Gastrocnemius medialis (tissue), 4 donors: ENCODE data around the gene NME4. TPM values are rescaled to one million over a fixed set of nuclear protein-coding genes. Genes with fewer than 3 reads are reported as not detected.

ENCODE experiments used
- ATAC-seq, 2 donors: fragments of 150-250 bp; one replicate each; pipeline ENCODE4 v1.9.1; 2016
- DNase-seq, 2 donors: peaks; one replicate each; pipeline ENCODE4 v3.0.0-alpha.2; 2019
- H3K27ac ChIP-seq, 4 donors: fragments of 200-600 bp; sonication (generic); 1 replicate in 1 of 4; 2 replicates in 3 of 4; pipeline ENCODE4 v1.5.1; 2016 to 2018; ENCODE audit warnings: mild to moderate bottlenecking in 2 of 4, moderate library complexity in 1 of 4
- H3K27me3 ChIP-seq, 3 donors: fragments of 200-600 bp; sonication (generic) in 2 of 3; 1 replicate in 1 of 3; 2 replicates in 2 of 3; pipeline versions ENCODE4 v1.5.1 to v1.6.0; 2016 to 2019; ENCODE audit warnings: mild to moderate bottlenecking in 1 of 3, moderate library complexity in 1 of 3
- H3K36me3 ChIP-seq, 2 donors: fragments of 200-600 bp; sonication (generic) in 1 of 2; one replicate each; pipeline ENCODE4 v1.5.1; 2017 to 2018
- H3K4me1 ChIP-seq, 2 donors: fragments of 200-600 bp; sonication (generic) in 1 of 2; one replicate each; pipeline ENCODE4 v1.5.1; 2016 to 2017; ENCODE audit warnings: mild to moderate bottlenecking in 2 of 2
- H3K4me3 ChIP-seq, 4 donors: fragments of 200-600 bp; sonication (generic) in 3 of 4; 1 replicate in 1 of 4; 2 replicates in 3 of 4; pipeline ENCODE4 v1.5.1; 2016 to 2019; ENCODE audit warnings: mild to moderate bottlenecking in 2 of 4
- H3K9me3 ChIP-seq, 3 donors: fragments of 200-600 bp; sonication (generic) in 2 of 3; 1 replicate in 1 of 3; 2 replicates in 2 of 3; pipeline ENCODE4 v1.5.1; 2016 to 2019
- CTCF ChIP-seq, 5 experiments: fragments of 450-650 bp in 3 of 5; fragments of 200-600 bp in 2 of 5; sonication (generic) in 2 of 5; IDR thresholded peaks in 4 of 5; conservative IDR thresholded peaks in 1 of 5; 1 replicate in 4 of 5; 2 replicates in 1 of 5; pipeline ENCODE4 v1.5.1; 2016 to 2019; ENCODE audit warnings: antibody characterized with exemption in 5 of 5, mild to moderate bottlenecking in 3 of 5, moderate library complexity in 3 of 5
- POLR2A ChIP-seq, 2 donors: fragments of 450-650 bp; IDR thresholded peaks; one replicate each; pipeline ENCODE4 v1.6.1; 2017; ENCODE audit warnings: antibody characterized with exemption in 2 of 2, mild to moderate bottlenecking in 2 of 2, moderate library complexity in 2 of 2
- in situ Hi-C, 4 donors: fragments of 200-750 bp; cut with MboI; loops; one replicate each; pipeline versions ENCODE4 v1.15.0 to v1.8.0; 2017; ENCODE audit warnings: low sequenced_read_pairs in 4 of 4
- intact Hi-C: fragments of 100-400 bp; cut with DNase I; formaldehyde crosslinking; loops from one replicate; pipeline ENCODE4 v1.15.1; 2023; ENCODE audit warnings: low total_unique reads
- total RNA-seq, 4 donors: library from RNA; depleted of rRNA; stranded (reverse); fragments of >200 nt; gene quantifications; one replicate each; pipeline versions ENCODE4 v1.1.0 to v1.2.3, GENCODE V29; 2016

The NME4 gene
- total RNA-seq, 4 donors from 2014 or later = 11.6 to 19.3 (median 16.3) TPM

GRCh38 chr16:379961-380761 lies 16.8 kb upstream of the NME4 start:
- no peak for ATAC-seq
- TF ChIP-seq CTCF (IDR thresholded peaks at IDR 0.05 in 4 of 5, conservative IDR thresholded peaks at IDR 0.05 in 1 of 5) = no peak
- no peak for TF ChIP-seq POLR2A (IDR thresholded peaks at IDR 0.05)
- no peaks in the 10 kb centered on the region for H3K27me3 ChIP-seq
- H3K27ac ChIP-seq = peak overlapping the region in 1 of 4 donors; percentile 66
- peak overlapping the region in 3 of 4 donors; percentile 70 to 78 (median 72) for H3K4me3 ChIP-seq
- peaks cover 0 to 19% of the 10 kb centered on the region in 2 donors for H3K36me3 ChIP-seq
- H3K4me1 ChIP-seq = peaks cover 28 to 32% of the 10 kb centered on the region in 2 donors
- intact Hi-C loops (no loop called here), in situ Hi-C loops (no loop called here)
- no peak for DNase-seq
- no peaks in the 10 kb centered on the region for H3K9me3 ChIP-seq

GRCh38 chr16:380762-381011 lies 16.3 kb upstream of the NME4 start:
- peaks cover 28 to 32% of the 10 kb centered on the region in 2 donors for H3K4me1 ChIP-seq
- DNase-seq (no peak), ATAC-seq (no peak)
- H3K4me3 ChIP-seq = peak overlapping the region; percentile 70 to 78 (median 72)
- in situ Hi-C loops (no loop called here), intact Hi-C loops (no loop called here)
- no peaks in the 10 kb centered on the region for H3K9me3 ChIP-seq
- TF ChIP-seq POLR2A (IDR thresholded peaks at IDR 0.05) = no peak
- TF ChIP-seq CTCF (IDR thresholded peaks at IDR 0.05 in 4 of 5, conservative IDR thresholded peaks at IDR 0.05 in 1 of 5) = no peak
- H3K36me3 ChIP-seq = peaks cover 0 to 17% of the 10 kb centered on the region in 2 donors
- no peaks in the 10 kb centered on the region for H3K27me3 ChIP-seq
- H3K27ac ChIP-seq = peak overlapping the region in 3 of 4 donors; percentile 66 to 76 (median 72)

GRCh38 chr16:381012-381788 lies 15.8 kb upstream of the NME4 start:
- DNase-seq = no peak
- peak overlapping the region; percentile 70 to 78 (median 72) for H3K4me3 ChIP-seq
- intact Hi-C loops (no loop called here), in situ Hi-C loops (no loop called here)
- peak; percentile 63 to 64 for ATAC-seq
- peaks cover 28 to 37% of the 10 kb centered on the region in 2 donors for H3K4me1 ChIP-seq
- no peaks in the 10 kb centered on the region for H3K9me3 ChIP-seq
- peaks cover 0 to 11% of the 10 kb centered on the region in 2 donors for H3K36me3 ChIP-seq
- H3K27me3 ChIP-seq = no peaks in the 10 kb centered on the region
- TF ChIP-seq CTCF (IDR thresholded peaks at IDR 0.05 in 4 of 5, conservative IDR thresholded peaks at IDR 0.05 in 1 of 5) = no peak
- no peak for TF ChIP-seq POLR2A (IDR thresholded peaks at IDR 0.05)
- peak overlapping the region; percentile 58 to 76 (median 69) for H3K27ac ChIP-seq

GRCh38 chr16:381789-382717 lies 14.9 kb upstream of the NME4 start, which contains the start of gene PGAP6:
Gene PGAP6, minus strand, starts transcription at chr16:381978. Its CDS starts 157 bp downstream, at chr16:381821.
- peaks cover 28 to 39% of the 10 kb centered on the region in 2 donors for H3K4me1 ChIP-seq
- intact Hi-C loops = loop anchor here (1.0 kb wide), 1 partner anchor 19 kb away; the partner anchor contains the start of gene DECR2
- in situ Hi-C loops = no loop called here

More at GRCh38 chr16:381789-382717, 14.9 kb upstream of the NME4 start, which contains the start of gene PGAP6:
- DNase-seq (peak; percentile 58 to 66), ATAC-seq (peak; percentile 80 to 83)
- H3K36me3 ChIP-seq = peaks cover 0 to 5% of the 10 kb centered on the region in 2 donors
- TF ChIP-seq POLR2A (IDR thresholded peaks at IDR 0.05) = peak; percentile 70 to 75
- TF ChIP-seq CTCF (IDR thresholded peaks at IDR 0.05 in 4 of 5, conservative IDR thresholded peaks at IDR 0.05 in 1 of 5) = no peak
- H3K27ac ChIP-seq = peak within 1 kb of the TSS; percentile 87 to 95 (median 88)
- H3K4me3 ChIP-seq = peak within 1 kb of the TSS; percentile 73 to 96 (median 80)
- H3K27me3 ChIP-seq = no peaks in the 10 kb centered on the region
- H3K9me3 ChIP-seq = no peaks in the 10 kb centered on the region
